Right lobe of liver (tissue), 6 donors: ENCODE measurements around the gene PCYT1A. TPM values are rescaled to one million over a fixed set of nuclear protein-coding genes. Genes with fewer than 3 reads are reported as not detected.
A peak's percentile ranks its signal among the peaks of the same experiment; 100 is the strongest.

ENCODE experiments used
- ATAC-seq, 4 donors: fragments of 200-7000 bp; cut with Tn5 transposase; one replicate each; pipeline ENCODE4 v1.9.1; 2020; ENCODE audit warnings: mild to moderate bottlenecking in 4 of 4, moderate library complexity in 4 of 4
- DNase-seq, 3 donors: peaks; one replicate each; pipeline ENCODE4 v3.0.0-alpha.2; 2020
- H3K27ac ChIP-seq, 3 donors: fragments of 200-600 bp; one replicate each; pipeline ENCODE4 v1.8.0; 2022
- H3K27me3 ChIP-seq, 2 donors: fragments of 200-600 bp; one replicate each; pipeline ENCODE4 v1.8.0; 2022
- H3K36me3 ChIP-seq, 4 donors: fragments of 200-600 bp; sonication (generic) in 1 of 4; one replicate each; pipeline versions ENCODE4 v1.5.1 to v1.8.0; 2017 to 2022; ENCODE audit warnings: control low read depth in 1 of 4
- H3K4me1 ChIP-seq, 4 donors: fragments of 200-600 bp; sonication (generic) in 1 of 4; one replicate each; pipeline versions ENCODE4 v1.5.1 to v1.8.0; 2017 to 2022; ENCODE audit warnings: control low read depth in 1 of 4
- H3K4me3 ChIP-seq, 3 donors: fragments of 200-600 bp; one replicate each; pipeline ENCODE4 v1.8.0; 2022
- H3K9me3 ChIP-seq, 4 donors: fragments of 200-600 bp; sonication (generic) in 1 of 4; one replicate each; pipeline versions ENCODE4 v1.5.1 to v1.8.0; 2017 to 2022; ENCODE audit warnings: control low read depth in 1 of 4
- CTCF ChIP-seq, 4 donors: fragments of 200-600 bp in 3 of 4; fragments of 450-650 bp in 1 of 4; IDR thresholded peaks; one replicate each; pipeline versions ENCODE4 v1.5.1 to v1.8.0; 2016 to 2022; ENCODE audit warnings: antibody characterized with exemption in 4 of 4, mild to moderate bottlenecking in 2 of 4
- POLR2A ChIP-seq: fragments of 450-650 bp; IDR thresholded peaks from one replicate; pipeline ENCODE4 v1.6.1; 2017; ENCODE audit warnings: antibody characterized with exemption, mild to moderate bottlenecking
- WGBS: methylation state at CpG from one replicate; pipeline ENCODE4 v1.1.6; 2018; ENCODE audit warnings: low coverage, low lambda C conversion rate; ENCODE audit not compliant: insufficient coverage; ENCODE audit errors: missing lambda C conversion rate; 5-methylcytosine and 5-hydroxymethylcytosine counted together
- intact Hi-C, 2 donors: fragments of 100-400 bp; cut with DNase I; formaldehyde crosslinking; loops; one replicate each; pipeline versions ENCODE4 v1.11.2 to v1.14.1; 2022
- total RNA-seq, 6 experiments: library from RNA; depleted of rRNA in 2 of 6; stranded (reverse); fragments of >200 nt in 2 of 6; fragmentation: NEBNext Ultra II Directional in 3 of 6; extraction: Animal tissue kit (Norgen Biotek cat#: 25700) in 3 of 6; gene quantifications; one replicate each; pipeline versions ENCODE4 v1.1.0 to v1.2.4, GENCODE V29; 2016 to 2023
- donor health status: DM: no; HTN: yes; CAD: no.
- donor health status: DM: no; HTN: no; CAD: no.
- donor health status: DM: no; HTN: no; CAD: no.
- donor health status: DM: no; HTN: yes; CAD: no.
- donor health status: DM: no; HTN: yes; CAD: no.

The PCYT1A gene
- total RNA-seq, 6 experiments from 2014 or later = 20.8 to 43.2 (median 28.8) TPM

- intact Hi-C loops = no loop called here
- no peaks in the 10 kb centered on the region for H3K4me1 ChIP-seq
- no peaks in the 10 kb centered on the region for H3K9me3 ChIP-seq
- peaks cover 0 to 63% (median 16%) of the 10 kb centered on the region in 4 donors for H3K36me3 ChIP-seq
- no peak overlapping the region for H3K4me3 ChIP-seq
- no peak for TF ChIP-seq POLR2A
- no peak for TF ChIP-seq CTCF (IDR thresholded peaks at IDR 0.05)
- no peak overlapping the region for H3K27ac ChIP-seq
- WGBS = 90% methylated on average over 7 of the region's 8 CpGs
- no peaks in the 10 kb centered on the region for H3K27me3 ChIP-seq
- no peak for ATAC-seq
- no peak for DNase-seq
Measured at GRCh38 chr3:196236223-196236622, 51.3 kb downstream of the PCYT1A start.

DNA sequence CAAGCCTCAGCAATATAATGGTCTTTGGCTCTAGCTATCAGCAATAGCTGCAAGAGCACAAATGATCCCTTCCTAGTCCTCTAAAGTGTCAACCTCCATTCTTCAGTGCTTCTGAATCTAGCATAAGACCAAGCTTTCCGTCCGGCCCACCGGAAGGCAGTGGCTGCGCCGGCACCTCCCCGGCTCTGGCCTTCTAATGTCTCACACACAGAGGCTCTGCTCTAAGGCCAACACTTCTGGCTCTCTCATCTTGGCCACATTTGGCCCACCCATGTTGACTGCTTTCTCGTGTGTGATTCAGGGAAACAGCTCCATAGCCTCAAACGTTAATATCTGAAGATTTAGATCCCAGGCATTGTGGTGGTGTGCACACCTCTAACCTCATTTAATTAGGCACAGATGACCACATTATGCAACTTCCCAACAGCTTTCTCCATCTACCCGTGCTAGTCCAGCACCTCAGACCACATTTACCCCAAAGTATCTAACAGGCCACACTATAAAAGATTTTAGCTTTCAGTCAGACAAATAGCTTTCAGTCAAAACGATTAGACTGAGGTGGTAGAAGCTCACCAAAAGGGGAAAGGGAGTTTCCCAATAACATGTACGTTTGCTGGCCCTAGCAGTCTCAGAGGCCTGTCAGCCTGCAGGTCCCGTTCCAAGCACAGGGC, 51.9 kb downstream of the PCYT1A start:
- ATAC-seq (peak in 2 of 4 donors; percentile 15 to 21), DNase-seq (no peak)
- TF ChIP-seq CTCF (IDR thresholded peaks at IDR 0.05) = no peak
- no peak for TF ChIP-seq POLR2A
- Histone ChIP-seq H3K4me1 (no peaks in the 10 kb centered on the region), H3K9me3 (no peaks in the 10 kb centered on the region), H3K27me3 (no peaks in the 10 kb centered on the region), H3K4me3 (no peak overlapping the region), H3K36me3 (peaks cover 0 to 62% (median 19%) of the 10 kb centered on the region in 4 donors), H3K27ac (no peak overlapping the region)
- 66% methylated on average over 12 of the region's 12 CpGs for WGBS
- intact Hi-C loops = no loop called here

DNA sequence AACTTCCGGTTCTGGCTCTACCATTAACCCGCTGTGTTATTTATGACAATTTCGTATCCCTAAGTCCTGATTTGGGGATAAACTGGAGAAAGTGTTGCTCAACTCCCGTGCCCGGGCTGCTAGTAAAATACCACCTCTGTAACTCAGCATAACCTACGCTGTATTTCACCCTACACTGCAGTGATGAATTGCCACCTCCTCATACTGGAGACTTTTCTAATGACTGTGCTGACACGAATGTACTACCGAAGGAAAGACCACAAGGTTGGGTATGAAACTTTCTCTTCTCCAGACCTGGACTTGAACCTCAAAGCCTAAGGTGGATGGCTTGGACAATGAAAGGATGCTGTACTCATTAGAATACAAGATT, 54.7 kb downstream of the PCYT1A start:
- no peak overlapping the region for H3K27ac ChIP-seq
- peaks cover 0 to 56% (median 16%) of the 10 kb centered on the region in 4 donors for H3K36me3 ChIP-seq
- TF ChIP-seq POLR2A (no peak), CTCF (IDR thresholded peaks at IDR 0.05) (no peak)
- 80% methylated on average over 7 of the region's 8 CpGs for WGBS
- ATAC-seq (no peak), DNase-seq (no peak)
- H3K4me3 ChIP-seq = no peak overlapping the region
- H3K27me3 ChIP-seq = no peaks in the 10 kb centered on the region
- H3K9me3 ChIP-seq = no peaks in the 10 kb centered on the region
- no peaks in the 10 kb centered on the region for H3K4me1 ChIP-seq
- intact Hi-C loops = no loop called here

DNA sequence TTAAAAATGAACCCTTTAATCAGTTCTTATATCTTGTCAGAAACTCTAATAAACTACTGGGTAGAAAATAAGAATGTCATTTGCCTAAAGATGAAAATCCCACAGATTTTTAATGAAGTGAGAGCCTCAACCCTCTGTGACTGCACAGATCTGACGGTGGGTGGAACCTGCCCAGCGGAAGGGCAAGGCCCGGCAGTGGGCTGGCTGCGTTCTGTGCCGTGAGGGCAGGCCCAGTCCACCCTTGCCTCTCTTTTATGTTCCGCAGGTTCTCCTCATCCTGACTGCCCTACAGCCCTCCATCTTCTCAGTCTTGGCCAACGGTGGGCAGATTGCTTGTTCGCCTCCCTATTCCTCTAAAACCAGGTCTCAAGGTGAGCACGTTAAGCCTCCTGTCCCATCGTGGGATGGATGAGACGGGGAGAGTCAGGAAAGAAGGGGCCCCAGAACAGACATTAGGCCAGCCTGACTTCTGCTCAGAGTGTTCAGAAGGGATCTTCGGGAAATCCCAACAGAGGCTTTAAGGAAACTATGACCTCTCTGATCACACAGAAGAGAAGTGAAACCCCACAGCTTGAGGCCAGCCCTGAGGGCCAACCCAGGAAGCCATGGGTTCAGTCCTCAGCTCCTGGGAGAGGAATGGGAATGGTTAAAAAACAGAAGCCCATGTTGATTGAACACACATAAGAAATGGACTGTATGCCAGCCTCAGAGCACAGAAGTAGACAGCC, 55.2 kb downstream of the PCYT1A start:
- Histone ChIP-seq H3K36me3 (peaks cover 0 to 51% (median 15%) of the 10 kb centered on the region in 4 donors), H3K27me3 (no peaks in the 10 kb centered on the region), H3K4me1 (no peaks in the 10 kb centered on the region), H3K4me3 (no peak overlapping the region), H3K9me3 (no peaks in the 10 kb centered on the region), H3K27ac (no peak overlapping the region)
- intact Hi-C loops = no loop called here
- ATAC-seq = peak; percentile 15 to 51 (median 28)
- no peak for DNase-seq
- 90% methylated on average over 11 of the region's 12 CpGs for WGBS
- TF ChIP-seq CTCF (IDR thresholded peaks at IDR 0.05) (no peak), POLR2A (no peak)
